Ectodermal cell (in vitro differentiated cells): ENCODE data around the gene RDH11.

ENCODE experiments used
- H3K27ac ChIP-seq: 2 replicates; pipeline ENCODE4 v1.7.0; 2013; ENCODE audit warnings: mild to moderate bottlenecking, low read depth, low read length; ENCODE audit not compliant: insufficient read depth, poor library complexity, severe bottlenecking
- H3K27me3 ChIP-seq: 2 replicates; pipeline ENCODE4 v1.7.0; 2013; ENCODE audit warnings: mild to moderate bottlenecking, low read length; ENCODE audit not compliant: insufficient read depth, control insufficient read depth, poor library complexity, severe bottlenecking
- H3K36me3 ChIP-seq: one replicate; pipeline ENCODE4 v1.7.0; 2013; ENCODE audit warnings: low read length; ENCODE audit not compliant: control insufficient read depth, insufficient read depth
- H3K4me1 ChIP-seq: one replicate; pipeline ENCODE4 v1.7.0; 2013; ENCODE audit warnings: low read length; ENCODE audit not compliant: control insufficient read depth, insufficient read depth
- H3K4me3 ChIP-seq: 2 replicates; pipeline ENCODE4 v1.7.0; 2013; ENCODE audit warnings: low read depth, low read length, control low read depth; ENCODE audit not compliant: insufficient read depth
- H3K9me3 ChIP-seq: 2 replicates; pipeline ENCODE4 v1.7.0; 2013; ENCODE audit warnings: mild to moderate bottlenecking, low read length, moderate library complexity; ENCODE audit not compliant: control insufficient read depth
- WGBS, 2 experiments: methylation state at CpG; one replicate each; pipeline ENCODE4 v1.1.7; 2013; ENCODE audit warnings: missing lambda C conversion rate in 2 of 2; 5-methylcytosine and 5-hydroxymethylcytosine counted together

RDH11 gene

GRCh38 chr14:67638642-67639041 is 56.9 kb downstream of the RDH11 start:
- WGBS, 2 experiments, result 93 to 99% methylated on average over 3 of the region's 3 CpGs
- H3K36me3 ChIP-seq, result peaks cover 4% of the 10 kb centered on the region
- no peaks in the 10 kb centered on the region for H3K27me3 ChIP-seq
- H3K9me3 ChIP-seq, result no peaks in the 10 kb centered on the region
- H3K4me3 ChIP-seq, result no peak overlapping the region
- no peak overlapping the region for H3K27ac ChIP-seq
- H3K4me1 ChIP-seq, result no peaks in the 10 kb centered on the region

GRCh38 chr14:67636361-67636919 is 59.1 kb downstream of the RDH11 start:
- no peak overlapping the region for H3K4me3 ChIP-seq
- 96% methylated on average over 3 of the region's 3 CpGs for WGBS, 2 experiments
- H3K27me3 ChIP-seq, result no peaks in the 10 kb centered on the region
- no peak overlapping the region for H3K27ac ChIP-seq
- H3K36me3 ChIP-seq, result no peaks in the 10 kb centered on the region
- H3K9me3 ChIP-seq, result no peaks in the 10 kb centered on the region
- no peaks in the 10 kb centered on the region for H3K4me1 ChIP-seq

- WGBS, 2 experiments, result 92 to 94% methylated on average over 5 of the region's 5 CpGs
- Histone ChIP-seq H3K27me3 (no peaks in the 10 kb centered on the region), H3K9me3 (no peaks in the 10 kb centered on the region), H3K4me3 (no peak overlapping the region), H3K36me3 (no peaks in the 10 kb centered on the region), H3K4me1 (no peaks in the 10 kb centered on the region), H3K27ac (no peak overlapping the region)
These were observed 62.0 kb downstream of the RDH11 start for GRCh38 chr14:67633451-67634147.

GRCh38 chr14:67630938-67631337 is 64.6 kb downstream of the RDH11 start:
- Histone ChIP-seq H3K9me3 (no peaks in the 10 kb centered on the region), H3K27ac (no peak overlapping the region), H3K27me3 (no peaks in the 10 kb centered on the region), H3K36me3 (no peaks in the 10 kb centered on the region), H3K4me3 (no peak overlapping the region), H3K4me1 (no peaks in the 10 kb centered on the region)
- WGBS, 2 experiments, result 92 to 93% methylated on average over 5 of the region's 5 CpGs

- H3K27me3 ChIP-seq, result no peaks in the 10 kb centered on the region
- no peaks in the 10 kb centered on the region for H3K4me1 ChIP-seq
- no peak overlapping the region for H3K27ac ChIP-seq
- WGBS, 2 experiments, result 94% methylated on average over 3 to 4 of the region's 4 CpGs
- H3K9me3 ChIP-seq, result no peaks in the 10 kb centered on the region
- H3K4me3 ChIP-seq, result no peak overlapping the region
- H3K36me3 ChIP-seq, result no peaks in the 10 kb centered on the region
These were observed 65.4 kb downstream of the RDH11 start for GRCh38 chr14:67630186-67630585.

- no peaks in the 10 kb centered on the region for H3K36me3 ChIP-seq
- no peaks in the 10 kb centered on the region for H3K27me3 ChIP-seq
These were observed 68.0 kb downstream of the RDH11 start for GRCh38 chr14:67627519-67627918.

More at GRCh38 chr14:67627519-67627918, 68.0 kb downstream of the RDH11 start:
- H3K9me3 ChIP-seq, result no peaks in the 10 kb centered on the region
- H3K27ac ChIP-seq, result no peak overlapping the region
- peaks cover 5% of the 10 kb centered on the region for H3K4me1 ChIP-seq
- no peak overlapping the region for H3K4me3 ChIP-seq
